NCI-H524 (cell line): Measurements from ENCODE around the gene SLC37A2.
"Not testable (repeated sequence)": the region's sequence is repeated elsewhere in the genome, so short reads cannot be mapped to it uniquely, and the experiment has no call there.

ENCODE experiments used
- DNase-seq, 2 experiments: peaks; one replicate each; lab custom pipeline; 2025; lab: John Stamatoyannopoulos, UW

SLC37A2 gene

DNA sequence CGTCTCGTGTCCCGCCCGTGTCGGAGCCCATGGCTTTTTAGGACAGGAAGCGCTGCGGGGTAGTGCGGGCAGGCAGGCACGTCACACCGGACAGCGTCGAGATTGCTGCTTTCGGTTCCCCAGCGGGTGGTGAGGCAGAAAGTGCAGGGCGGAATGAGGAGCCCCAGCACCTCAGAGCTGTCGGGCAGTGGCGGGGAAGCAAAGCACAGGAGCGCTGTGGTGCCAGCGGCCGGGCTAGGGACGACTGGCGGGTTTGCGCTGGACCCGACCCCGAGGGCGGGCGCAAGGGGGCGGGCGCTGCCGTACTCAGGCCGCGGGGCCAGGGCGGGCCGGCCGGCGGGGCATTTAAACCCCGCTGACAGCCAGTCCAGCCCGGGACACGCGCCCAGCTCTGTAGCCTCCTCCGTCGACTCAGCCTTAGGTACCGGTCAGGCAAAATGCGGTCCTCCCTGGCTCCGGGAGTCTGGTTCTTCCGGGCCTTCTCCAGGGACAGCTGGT lies at the start of gene SLC37A2:
TSS of gene SLC37A2 (plus strand) at position 375 of the 498 bp plus-strand sequence. CDS start at position 438, 63 bp downstream.
- peak in 1 of 2 experiments; percentile 39 for DNase-seq

DNA sequence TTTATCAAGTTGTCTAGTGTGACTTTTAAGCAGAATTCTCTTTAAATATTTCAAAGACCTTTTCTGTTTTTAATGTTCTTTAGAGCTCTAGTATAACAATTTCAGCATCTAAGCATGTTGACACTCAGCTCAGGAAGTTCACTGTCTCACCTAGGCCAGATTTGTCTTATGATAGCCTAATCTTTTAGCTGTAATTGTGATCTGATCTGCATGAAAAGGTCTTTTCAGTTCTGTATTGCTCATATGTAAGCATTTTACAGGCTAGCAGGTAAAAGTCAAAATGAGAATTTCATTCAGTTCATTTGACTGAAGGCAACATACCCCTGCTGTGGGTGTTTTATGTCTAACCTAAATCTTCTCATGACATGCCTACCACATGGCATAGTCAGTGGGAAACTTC lies 46.7 kb upstream of the SLC37A2 start:
- no peak for DNase-seq

DNA sequence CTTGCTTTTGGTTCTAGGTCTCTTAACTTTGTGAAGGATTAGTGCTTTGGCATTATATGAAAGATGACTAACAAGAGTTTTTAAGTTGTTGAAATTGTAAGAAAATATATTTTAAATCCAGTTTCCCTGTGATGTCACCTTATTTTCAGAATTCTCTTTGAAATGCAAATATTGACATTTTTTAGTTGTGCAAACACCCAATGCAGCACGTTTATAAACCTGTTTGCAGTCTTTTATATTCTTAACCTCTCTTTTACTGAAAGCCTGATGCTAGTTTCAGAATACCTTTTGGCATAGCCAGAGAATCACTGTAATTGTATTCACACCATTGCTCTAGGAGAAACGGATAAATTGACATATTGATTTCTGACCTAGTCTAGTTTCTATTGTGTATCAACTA lies 42.8 kb upstream of the SLC37A2 start:
- DNase-seq: no peak

DNA sequence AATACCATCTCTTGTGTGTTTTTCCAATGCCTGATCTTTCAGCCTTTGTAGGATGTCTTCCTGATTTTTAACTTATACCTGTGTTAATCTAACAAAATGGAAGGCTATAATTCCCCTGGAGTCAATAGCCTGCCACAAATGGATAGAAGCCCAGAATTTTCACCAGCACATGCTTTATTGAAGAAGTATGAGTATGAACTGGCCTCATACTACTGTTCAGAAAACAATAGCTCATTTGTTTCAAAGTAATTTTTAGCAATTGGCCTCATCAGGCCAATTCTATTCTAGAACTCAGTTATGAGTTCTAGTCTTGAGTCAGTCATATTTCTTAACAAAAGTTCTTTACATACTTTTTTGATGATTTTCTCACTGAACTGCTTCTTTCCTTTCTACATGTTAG lies 40.6 kb upstream of the SLC37A2 start:
- no peak for DNase-seq

DNA sequence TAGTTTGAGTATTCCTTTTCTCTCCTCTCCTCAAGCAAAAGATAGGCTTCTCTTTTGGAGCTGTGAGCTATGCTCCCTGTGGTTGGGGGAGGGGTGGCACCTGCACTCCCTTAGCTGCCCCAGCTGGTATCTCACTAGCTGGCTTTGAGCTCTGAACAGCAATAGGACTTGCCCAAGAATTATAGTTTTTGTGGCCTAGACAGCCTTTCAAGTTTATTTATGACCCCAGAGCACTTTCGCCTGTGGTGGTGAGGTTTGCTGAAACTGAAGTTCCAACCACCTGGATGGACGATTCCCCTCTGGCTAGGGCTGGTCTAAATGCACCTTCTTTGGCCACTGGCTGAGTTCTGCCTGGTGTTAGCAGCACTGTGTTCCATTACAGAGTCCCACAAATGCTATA lies 37.1 kb upstream of the SLC37A2 start:
- DNase-seq: no peak

DNA sequence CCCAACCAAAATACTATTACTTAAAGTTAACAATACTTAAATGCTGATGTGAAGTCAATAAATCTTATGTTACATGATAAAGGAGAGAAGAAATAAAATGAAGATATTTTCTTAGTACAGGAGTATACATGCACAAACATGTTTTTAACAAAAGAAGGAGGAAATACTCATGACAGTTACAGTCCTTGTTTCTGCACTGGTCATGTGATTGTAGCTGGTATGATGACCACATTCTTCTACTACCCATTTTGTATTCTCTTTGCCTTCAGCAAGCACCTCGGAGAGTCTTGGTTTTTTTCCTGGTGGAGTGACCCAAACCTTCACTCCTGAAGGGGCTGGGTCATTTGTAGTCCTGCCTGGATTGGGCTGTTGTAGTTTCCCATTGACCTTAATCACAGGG lies 33.7 kb upstream of the SLC37A2 start:
- not testable (repeated sequence) for DNase-seq

DNA sequence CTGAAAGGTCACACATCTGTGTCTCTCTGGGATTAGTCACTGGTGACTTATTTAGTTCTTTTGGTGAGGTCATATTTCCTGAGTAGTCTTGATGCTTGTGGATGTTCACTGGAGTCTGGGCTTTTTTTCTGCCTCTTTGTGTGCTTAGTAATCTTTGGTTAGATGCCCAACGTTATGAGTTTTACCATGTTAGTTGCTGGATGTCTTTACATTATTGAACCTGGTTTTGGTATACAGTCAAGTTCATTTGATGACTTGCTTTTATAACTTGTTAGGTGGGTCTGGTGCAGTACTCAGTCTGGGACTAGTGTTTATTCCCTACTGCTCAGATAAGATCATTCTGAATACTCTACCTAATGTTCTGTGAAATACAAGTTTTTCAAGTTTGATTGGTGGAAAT lies 26.2 kb upstream of the SLC37A2 start:
- DNase-seq: no peak

DNA sequence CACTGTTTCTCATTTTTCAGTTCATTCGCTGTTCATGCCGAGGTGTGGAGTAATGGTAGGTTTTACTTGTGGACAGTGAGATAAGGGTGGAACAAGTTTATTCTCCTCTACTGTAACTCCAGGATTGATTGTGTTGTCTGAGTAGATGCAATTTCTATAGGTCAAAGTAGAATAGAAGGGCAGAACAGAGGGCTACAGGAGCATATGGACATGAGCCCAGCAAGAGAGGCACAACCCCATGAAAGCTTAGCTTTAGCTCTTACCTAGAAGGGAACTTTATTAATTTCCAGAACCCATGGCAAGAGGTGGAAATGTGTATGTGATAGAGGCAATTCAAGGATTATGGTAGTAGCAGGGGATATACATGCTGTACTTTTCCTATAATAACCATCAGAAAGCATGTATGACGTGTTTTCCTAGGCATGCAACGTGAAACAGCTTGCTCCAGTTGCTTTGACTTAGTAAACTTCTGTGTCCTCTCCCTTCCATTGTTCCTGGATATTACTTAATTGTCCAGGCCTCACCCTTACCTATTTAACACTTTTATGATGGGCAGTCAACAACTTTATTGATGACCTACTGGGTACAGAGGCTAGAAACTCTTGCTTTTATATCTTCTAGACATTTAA lies 13.8 kb upstream of the SLC37A2 start:
- no peak for DNase-seq

DNA sequence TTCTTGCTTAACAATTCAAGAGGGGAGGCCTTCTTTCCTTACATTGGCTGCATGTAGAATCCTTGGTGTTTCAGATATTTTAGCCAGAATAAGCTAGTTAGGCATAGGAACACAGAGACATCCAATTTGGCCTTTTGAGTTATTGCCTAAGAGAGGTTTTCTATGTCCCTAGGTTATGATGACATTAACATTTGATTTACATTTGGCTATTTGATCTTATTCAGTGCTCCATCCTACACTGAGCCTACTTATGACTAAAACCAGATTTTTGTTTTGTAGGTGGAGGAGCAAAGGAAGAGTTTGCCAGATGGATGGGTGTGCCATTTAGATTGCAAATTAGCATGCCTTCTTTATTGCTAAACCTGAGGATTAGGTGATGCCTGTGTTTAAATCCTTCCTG lies 11.1 kb upstream of the SLC37A2 start:
- peak in 1 of 2 experiments; percentile 14 for DNase-seq

DNA sequence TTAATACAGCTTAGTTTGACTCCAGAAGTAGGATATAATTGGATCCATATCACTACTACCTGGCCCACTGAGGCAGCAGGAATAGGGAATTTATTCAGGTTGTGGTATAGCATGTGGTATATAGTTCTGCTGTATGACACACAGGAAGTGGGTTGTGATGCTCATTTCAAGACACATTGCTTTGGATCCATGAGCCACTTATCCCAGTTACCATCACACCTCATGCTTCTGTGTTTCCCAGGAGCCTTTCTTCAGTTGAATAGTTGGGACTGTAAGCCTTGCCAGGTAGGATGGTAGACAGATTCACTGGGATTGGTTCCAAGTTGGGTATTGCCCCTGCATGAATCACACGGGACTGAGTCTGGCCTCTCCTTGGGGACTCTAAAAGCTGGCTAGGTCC lies 9.9 kb upstream of the SLC37A2 start:
- no peak for DNase-seq

DNA sequence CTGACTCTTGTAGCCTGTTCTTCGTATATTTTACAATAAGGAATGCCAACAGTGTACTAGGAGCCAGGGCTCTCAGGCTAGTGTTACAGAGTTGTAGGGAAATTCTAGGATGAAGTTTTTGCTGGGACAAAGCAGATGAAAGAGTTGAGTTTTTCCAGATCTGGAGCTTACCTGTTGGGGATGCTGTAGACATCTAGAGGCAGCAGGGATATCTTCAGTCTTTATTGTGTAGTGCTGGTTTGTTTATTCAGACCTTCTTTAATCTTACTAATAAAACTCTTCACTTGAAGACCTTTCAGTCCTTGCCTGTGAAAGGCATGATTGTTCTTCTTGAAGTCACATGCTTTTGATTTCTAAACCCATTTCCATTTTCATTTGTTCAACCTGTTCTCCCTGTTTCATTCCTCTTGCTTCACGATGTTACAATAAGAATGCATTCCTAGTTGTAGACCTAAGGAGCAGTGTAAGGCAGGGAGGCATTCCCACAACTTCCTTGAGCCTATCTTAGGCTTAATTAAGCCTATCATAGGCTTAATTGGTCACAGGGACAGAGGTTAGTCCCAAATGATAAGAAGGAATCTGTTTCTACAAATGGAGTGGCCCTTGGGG lies 7.9 kb upstream of the SLC37A2 start:
- DNase-seq: no peak

DNA sequence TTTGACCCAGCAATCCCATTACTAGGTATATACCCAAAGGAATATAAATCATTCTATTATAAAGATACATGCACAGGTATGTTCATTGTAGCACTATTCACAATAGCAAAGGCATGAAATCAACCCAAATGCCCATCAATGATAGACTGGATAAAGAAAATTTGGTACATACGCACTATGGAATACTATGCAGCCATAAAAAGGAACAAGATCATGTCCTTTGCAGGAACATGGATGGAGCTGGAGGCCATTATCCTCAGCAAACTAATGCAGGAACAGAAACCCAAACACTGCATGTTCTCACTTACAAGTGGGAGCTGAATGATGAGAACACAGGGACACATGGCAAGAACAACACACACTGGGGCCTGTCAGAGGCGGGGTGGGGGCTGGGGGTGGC lies 7.0 kb upstream of the SLC37A2 start:
- DNase-seq: not testable (repeated sequence)

DNA sequence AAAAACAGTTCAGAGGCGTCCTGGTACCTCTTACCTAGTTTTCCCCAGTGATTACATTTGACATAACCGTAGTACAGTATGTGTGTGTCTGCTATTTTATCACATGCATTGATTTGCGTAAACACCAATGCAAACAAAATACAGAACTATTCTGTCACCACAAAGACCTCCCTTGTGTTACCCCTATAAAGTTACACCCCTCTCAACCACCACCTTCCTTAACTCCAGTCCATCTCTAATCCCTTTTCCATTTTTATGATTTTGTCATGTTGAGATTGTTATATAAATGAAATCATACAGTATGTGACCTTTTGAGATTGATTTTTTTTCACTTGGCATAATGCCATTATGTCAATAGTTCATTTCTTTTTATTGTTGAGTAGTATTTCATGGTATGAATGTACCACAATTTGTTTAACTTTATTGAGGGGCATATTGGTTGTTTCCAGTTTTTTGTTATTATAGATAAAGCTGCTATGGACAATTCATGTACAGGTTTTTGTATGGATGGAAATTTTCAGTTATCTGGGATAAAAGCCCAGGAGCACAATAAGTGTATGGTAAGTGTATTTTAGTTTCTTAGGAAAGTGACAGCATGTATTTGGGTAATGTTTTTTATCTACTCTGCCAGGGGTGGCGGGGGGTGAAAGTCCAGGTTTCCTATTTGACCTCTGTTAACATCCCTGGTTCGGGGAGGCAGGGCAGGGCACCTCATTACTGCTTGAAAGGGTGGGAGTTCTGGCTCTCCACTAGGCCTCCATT lies 6.0 kb upstream of the SLC37A2 start:
- DNase-seq: no peak

DNA sequence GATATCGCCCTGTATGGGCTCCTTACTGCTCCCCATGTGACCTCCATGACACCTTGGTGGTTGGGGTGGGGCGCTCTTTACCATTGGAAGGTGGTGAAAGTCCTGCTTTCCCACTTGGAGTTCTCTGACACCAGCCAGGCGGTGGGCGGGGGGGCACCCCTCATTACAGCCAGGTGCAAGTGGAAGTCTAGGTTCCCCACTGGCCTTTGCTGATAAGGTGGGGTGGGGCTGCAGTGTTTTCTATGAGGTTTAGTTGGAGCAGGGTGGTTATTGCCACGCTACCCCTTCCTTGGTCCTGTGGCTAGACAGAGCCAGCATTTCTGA lies 5.5 kb upstream of the SLC37A2 start:
- DNase-seq: no peak

DNA sequence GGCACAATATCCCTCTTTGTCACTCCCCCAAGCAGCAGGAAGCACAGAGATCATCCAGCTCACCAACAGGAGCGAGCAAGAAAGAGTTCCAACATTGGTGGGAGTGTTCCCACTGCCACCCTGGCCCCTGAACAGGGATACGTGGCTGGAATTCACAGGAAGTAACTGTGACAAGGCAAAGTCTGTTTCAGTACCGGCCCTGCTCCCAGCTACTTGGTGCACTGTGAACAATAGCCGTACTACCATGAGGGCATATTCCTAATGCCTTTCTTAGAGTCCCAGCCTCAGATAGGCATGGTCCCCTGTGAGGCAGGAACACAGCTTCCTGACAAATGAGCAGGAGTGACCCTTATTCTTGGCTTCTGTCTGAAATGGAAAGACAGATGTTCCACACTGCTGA lies 1.8 kb upstream of the SLC37A2 start:
- DNase-seq: no peak

DNA sequence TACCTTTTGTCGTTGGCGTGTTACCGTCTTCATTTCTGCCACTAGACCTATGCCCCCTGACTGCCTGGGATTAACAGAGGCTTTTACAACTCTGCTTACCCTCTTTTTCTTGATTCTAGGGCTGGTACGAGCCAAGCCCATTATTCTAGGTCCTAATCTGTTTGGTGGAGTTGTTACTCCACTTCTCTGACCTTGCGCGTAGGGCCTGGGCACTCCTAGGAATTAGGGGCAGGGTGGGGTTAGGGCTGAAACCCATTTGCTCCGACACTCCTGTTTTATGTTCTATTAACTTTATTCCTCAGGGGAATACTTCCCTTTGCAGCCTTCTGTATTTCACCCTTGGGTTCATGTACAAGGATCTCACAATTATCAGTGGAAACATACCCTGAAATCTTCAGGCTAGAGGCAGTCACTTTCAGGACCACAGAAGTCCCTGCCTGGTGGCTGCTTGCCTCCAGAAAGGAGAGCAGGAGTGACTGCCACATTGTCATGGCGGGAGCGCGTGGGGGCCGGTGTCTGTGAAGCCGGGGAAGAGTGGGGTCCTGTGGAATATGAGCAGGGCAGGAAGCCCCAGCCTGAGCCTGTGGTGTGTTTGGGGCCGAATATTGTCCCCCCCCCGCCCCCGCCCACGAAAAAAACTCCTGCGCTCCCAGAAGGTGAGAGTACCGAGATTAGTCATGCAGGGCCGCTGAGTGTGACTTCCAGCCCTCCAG lies 731 bp upstream of the SLC37A2 start:
- DNase-seq: no peak

DNA sequence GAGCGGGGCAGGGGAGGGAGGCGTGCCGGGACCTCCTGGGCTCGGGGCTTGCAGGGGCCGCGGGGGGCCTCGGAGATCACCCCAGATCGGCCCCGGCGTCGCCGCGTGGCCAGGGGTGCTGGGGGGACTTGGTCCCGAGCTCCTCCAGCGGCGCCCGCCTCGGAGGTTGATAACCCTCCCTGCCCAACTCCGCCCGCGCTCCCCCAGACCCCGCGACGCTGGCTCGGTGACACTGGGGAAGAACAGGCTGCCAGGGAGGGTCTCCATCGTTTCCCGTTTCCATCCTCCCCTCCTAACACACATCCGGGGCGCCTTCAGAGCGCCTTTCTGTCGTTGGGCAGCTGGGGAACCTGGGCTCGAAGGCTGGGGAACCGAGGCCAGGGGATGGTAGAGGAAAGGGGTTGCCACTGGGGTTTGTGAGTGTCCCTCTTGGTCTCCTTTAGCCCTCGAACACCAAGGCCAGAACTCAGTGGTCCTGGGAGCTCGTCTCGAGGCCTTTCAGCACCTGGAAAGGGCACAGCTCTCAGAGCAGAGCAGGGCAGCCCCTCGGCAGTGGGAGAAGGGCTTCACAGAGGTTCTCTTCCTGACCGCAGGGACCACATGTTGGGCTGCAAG lies 431 bp downstream of the SLC37A2 start:
- no peak for DNase-seq

DNA sequence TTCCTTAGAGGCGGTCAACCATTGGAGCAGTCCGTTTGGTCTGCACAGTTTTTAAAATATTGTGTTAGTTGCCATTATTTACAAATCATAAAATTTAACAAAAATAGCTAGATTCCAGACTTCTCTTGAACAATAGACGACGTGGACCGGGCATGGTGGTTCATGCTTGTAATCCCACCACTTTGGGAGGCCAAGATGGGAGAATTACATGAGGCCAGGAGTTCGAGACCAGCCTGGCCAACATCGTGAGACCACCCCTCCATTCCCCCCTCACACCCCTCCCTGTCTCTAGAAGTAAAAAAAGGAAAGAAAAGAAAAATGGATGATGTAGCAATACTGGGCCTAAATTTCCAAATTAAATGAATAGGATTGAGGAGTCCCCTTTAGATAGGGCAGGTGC lies 965 bp downstream of the SLC37A2 start:
- no peak for DNase-seq

DNA sequence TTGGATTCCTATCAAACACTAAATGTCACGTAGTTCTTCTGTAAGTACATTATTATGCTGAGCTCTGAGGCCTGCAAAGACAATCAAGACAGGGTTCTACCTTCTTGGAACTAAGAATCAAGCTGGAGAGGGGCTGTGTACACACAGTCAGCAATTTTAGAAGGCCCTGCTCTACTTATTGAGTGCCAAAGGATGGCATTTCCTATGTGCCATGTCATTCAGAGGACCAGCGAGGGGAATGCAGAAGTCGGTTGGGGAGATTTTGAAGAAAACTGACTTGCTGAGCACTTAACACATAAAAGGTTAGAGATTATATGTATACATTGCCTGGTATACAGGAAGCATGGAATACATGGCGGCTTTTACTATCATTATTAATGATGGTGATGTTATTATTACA lies 5.3 kb downstream of the SLC37A2 start:
- DNase-seq: no peak

DNA sequence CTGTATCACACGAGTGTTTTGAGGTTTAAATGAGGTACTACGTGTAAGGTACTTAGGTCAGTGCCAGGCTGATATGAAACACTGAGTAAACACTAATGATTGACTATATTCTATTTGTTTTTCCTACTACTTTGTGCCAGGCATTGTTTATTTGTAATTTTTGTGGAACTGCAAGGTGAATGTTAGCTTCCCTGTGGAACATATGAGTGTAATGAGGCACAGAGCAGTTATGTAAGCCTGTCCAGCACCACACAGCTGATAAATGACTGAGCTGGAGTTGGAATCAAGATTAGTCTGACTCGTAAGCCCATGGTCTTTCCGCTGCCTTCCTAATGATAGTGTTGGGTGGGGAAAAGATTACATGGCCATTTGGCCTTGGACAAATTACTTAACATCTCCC lies 5.9 kb downstream of the SLC37A2 start:
- DNase-seq: no peak

DNA sequence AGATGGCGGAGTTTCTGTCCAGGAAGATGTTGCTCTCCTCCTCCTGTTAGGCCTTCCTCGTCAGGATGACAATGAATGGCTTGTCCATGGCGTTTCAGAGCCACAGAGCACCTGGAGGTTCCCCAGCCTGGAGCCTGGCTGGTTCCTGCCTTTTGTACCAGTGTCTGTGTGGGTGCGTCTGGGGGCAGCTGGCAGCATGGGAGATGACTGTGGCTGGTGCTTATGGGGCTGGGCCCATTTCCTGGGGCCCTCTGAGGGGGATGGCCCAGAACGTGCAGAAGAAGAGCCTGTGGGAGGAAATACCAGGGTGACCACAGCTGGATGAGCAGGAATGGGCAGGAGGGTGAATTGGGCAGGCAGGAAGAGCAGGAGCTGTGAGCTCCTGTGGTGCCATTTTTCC lies 6.7 kb downstream of the SLC37A2 start:
- DNase-seq: no peak

DNA sequence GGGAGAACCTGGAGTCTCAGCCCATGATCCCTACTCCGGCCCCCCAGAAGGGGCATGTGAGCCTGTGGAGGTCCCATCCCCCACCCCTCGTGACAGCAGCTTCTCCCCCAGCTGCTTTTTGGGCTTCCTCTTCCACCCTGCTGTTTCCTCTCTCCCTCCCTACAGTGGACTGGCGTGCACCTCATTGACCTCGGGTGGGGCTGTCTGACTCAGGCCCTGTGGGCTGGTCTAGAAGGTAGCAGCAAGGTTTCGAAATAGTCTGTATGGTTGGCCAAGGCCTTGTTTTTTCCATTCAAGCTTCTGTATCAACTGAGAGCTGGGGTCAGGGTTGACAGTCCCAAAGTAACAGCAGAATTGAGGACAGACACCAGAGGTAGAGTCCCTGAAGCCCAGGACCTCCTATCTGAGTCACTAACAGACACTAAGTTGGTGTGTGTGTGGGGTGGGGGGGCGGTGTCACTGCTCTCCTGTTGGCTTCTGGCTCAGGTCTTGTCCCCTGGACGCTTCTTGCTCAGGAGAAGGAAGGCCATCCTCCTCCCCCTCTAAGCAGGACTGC lies 7.7 kb downstream of the SLC37A2 start:
- no peak for DNase-seq
